GM13976 (cell line): ENCODE data around the gene ZNF488.

Experiments used
- DNase-seq: peaks from one replicate; pipeline ENCODE4 v3.0.0; 2012; ENCODE audit warnings: low spot score
- CTCF ChIP-seq: IDR thresholded peaks from 2 replicates; pipeline ENCODE4 v1.5.1; 2012; ENCODE audit warnings: borderline replicate concordance, mild to moderate bottlenecking; ENCODE audit not compliant: insufficient read depth; ENCODE audit errors: extremely low read depth, missing control alignments, control extremely low read depth
- in situ Hi-C: fragments of 300-500 bp; cut with MboI; formaldehyde crosslinking; loops from one replicate; pipeline ENCODE4 v1.12.0; 2022; ENCODE audit warnings: low sequenced_read_pairs, mixed read lengths, inconsistent platforms; ENCODE audit not compliant: unreplicated experiment

Gene ZNF488

DNA sequence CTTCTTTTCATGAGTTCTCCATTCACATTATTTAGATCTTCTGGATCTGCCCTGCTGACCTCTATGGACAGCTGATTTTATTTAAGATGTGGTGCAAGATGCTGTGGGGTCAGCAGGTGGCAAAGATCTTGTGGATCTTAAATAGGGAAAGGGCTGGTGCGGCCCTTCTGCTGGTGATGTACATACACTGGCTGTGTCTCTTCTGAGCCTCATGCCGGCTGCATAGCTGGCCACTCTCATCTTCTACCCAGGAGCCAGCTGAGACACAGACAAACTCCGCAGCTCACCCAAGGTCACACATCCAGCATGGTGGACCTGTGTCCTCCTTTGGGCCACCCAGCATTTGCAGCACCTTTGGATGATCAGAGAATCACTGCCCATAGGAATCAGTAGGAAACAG is 26.2 kb downstream of the ZNF488 start:
- in situ Hi-C loops: no loop called here
- DNase-seq: no peak
- TF ChIP-seq CTCF: no peak

DNA sequence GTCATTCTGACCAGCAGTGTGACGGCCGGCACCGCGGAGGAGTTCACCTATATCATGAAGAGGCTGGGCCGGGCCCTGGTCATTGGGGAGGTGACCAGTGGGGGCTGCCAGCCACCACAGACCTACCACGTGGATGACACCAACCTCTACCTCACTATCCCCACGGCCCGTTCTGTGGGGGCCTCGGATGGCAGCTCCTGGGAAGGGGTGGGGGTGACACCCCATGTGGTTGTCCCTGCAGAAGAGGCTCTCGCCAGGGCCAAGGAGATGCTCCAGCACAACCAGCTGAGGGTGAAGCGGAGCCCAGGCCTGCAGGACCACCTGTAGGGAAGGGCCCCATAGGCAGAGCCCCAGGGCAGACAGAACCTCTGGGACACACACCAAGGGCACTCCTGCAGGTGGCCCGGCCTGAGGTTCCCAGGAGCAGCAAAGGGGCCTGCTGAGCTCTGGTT is 26.9 kb downstream of the ZNF488 start:
- no peak for TF ChIP-seq CTCF
- DNase-seq: no peak
- in situ Hi-C loops: no loop called here

GRCh38 chr10:47356708-47357107 is 27.4 kb downstream of the ZNF488 start:
- TF ChIP-seq CTCF: no peak
- no peak for DNase-seq
- in situ Hi-C loops: no loop called here

DNA sequence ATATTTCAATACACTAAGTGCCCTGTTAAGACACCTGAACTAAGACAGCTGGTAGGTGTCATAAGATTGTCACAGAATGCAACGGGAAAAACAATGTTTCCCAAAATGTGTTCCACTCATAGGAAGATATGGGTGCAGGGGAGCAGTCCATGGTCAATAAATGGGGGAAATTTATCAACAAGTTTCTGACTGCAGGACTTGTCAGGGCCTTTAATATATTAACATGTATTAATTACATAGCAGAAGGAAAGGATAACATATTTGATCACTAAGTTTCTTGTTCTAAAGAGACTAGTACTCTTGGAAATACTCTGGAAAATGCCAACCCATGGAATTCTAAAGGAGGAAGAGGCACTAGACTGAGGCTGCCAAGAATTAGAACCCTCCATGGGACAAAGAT is 29.2 kb downstream of the ZNF488 start:
- in situ Hi-C loops: no loop called here
- TF ChIP-seq CTCF: no peak

GRCh38 chr10:47354165-47354564 is 29.9 kb downstream of the ZNF488 start:
- in situ Hi-C loops: no loop called here

More for the DNA sequence above, 29.2 kb downstream of the ZNF488 start:
- no peak for DNase-seq

GRCh38 chr10:47353351-47353750 is 30.7 kb downstream of the ZNF488 start:
- DNase-seq: no peak
- TF ChIP-seq CTCF: no peak
- in situ Hi-C loops: no loop called here

More at GRCh38 chr10:47354165-47354564, 29.9 kb downstream of the ZNF488 start:
- no peak for DNase-seq
- TF ChIP-seq CTCF: no peak
